Endothelial cell of umbilical vein (primary cell): ENCODE measurements around the gene PDCD6IP. TPM values are rescaled to one million over a fixed set of nuclear protein-coding genes. Genes with fewer than 3 reads are reported as not detected.

Experiments
- BruUV-seq: library from RNA; stranded (reverse); fragments of 400-500 nt; replicated peaks from 2 replicates; lab custom pipeline; 2021; lab: Mats Ljungman, UMichigan
- CTCF ChIA-PET: fragments of 300-600, 350-600 bp; sonication (Branson Sonifier 250); formaldehyde crosslinking; loops from one replicate; lab custom pipeline; 2021; ENCODE audit warnings: antibody characterized with exemption, inconsistent platforms; lab: Charles Lee
- POLR2A ChIA-PET: fragments of 300-600, 350-600 bp; sonication (Branson Sonifier 250); formaldehyde crosslinking; loops from one replicate; lab custom pipeline; 2021; ENCODE audit warnings: antibody characterized with exemption, inconsistent platforms; lab: Charles Lee
- DNase-seq: peaks from one replicate; pipeline ENCODE4 v3.0.0-alpha.2; 2011; ENCODE audit warnings: low read depth, low spot score
- FAIRE-seq: peaks from 2 replicates; lab custom pipeline; 2011; peaks lifted over from hg19 to GRCh38; lab: Jason Lieb, UNC
- H2AFZ ChIP-seq: 2 replicates; pipeline ENCODE4 v1.6.0; 2012; ENCODE audit warnings: low read depth, low read length, control low read depth, inconsistent platforms
- H3K27ac ChIP-seq: 2 replicates; pipeline ENCODE4 v1.5.1; 2011; ENCODE audit warnings: low read depth, mild to moderate bottlenecking, control low read depth, low read length, moderate library complexity; ENCODE audit not compliant: insufficient read depth
- H3K27me3 ChIP-seq, 2 experiments: 2 replicates each; pipeline versions ENCODE4 v1.6.0 to v1.6.1; 2011; ENCODE audit warnings: low read length in 2 of 2, mixed read lengths in 1 of 2; ENCODE audit not compliant: control insufficient read depth in 2 of 2, insufficient read depth in 2 of 2
- H3K36me3 ChIP-seq, 2 experiments: 2 replicates in 1 of 2; 3 replicates in 1 of 2; pipeline ENCODE4 v1.5.1; 2011; ENCODE audit warnings: low read length in 2 of 2, mild to moderate bottlenecking in 1 of 2, moderate library complexity in 1 of 2; ENCODE audit not compliant: control insufficient read depth in 2 of 2, insufficient read depth in 2 of 2; ENCODE audit errors: extremely low read depth in 1 of 2
- H3K4me1 ChIP-seq: 3 replicates; pipeline ENCODE4 v1.5.1; 2011; ENCODE audit warnings: mild to moderate bottlenecking, low read length; ENCODE audit not compliant: control insufficient read depth, insufficient read depth; ENCODE audit errors: extremely low read depth
- H3K4me2 ChIP-seq: 2 replicates; pipeline ENCODE4 v1.6.1; 2011; ENCODE audit warnings: low read length, control low read depth, mixed read lengths; ENCODE audit not compliant: insufficient read depth
- H3K4me3 ChIP-seq, 3 experiments: fragments of 200-600 bp in 1 of 3; sonication (generic), shearing (Covaris generic) in 1 of 3; replicated peaks in 1 of 3; 2 replicates each; pipeline ENCODE4 v1.5.1; 2011 to 2016; ENCODE audit warnings: control low read depth in 3 of 3, low read length in 3 of 3, mild to moderate bottlenecking in 2 of 3, inconsistent platforms in 1 of 3, low read depth in 1 of 3, moderate library complexity in 1 of 3; ENCODE audit not compliant: insufficient read depth in 1 of 3
- H3K79me2 ChIP-seq: 2 replicates; pipeline ENCODE4 v1.6.0; 2012; ENCODE audit warnings: low read length, inconsistent platforms; ENCODE audit not compliant: control insufficient read depth, insufficient read depth
- H3K9ac ChIP-seq: replicated peaks from 2 replicates; pipeline ENCODE3; 2011; ENCODE audit warnings: low read length, control low read depth; ENCODE audit not compliant: insufficient read depth; ENCODE audit errors: extremely low read depth
- H3K9me1 ChIP-seq: replicated peaks from 3 replicates; pipeline ENCODE4 v1.6.0; 2011; ENCODE audit warnings: mild to moderate bottlenecking, low read length; ENCODE audit not compliant: control insufficient read depth, insufficient read depth; ENCODE audit errors: extremely low read depth
- H3K9me3 ChIP-seq: replicated peaks from 2 replicates; pipeline ENCODE4 v1.5.1; 2012; ENCODE audit warnings: low read length, inconsistent platforms; ENCODE audit not compliant: control insufficient read depth, insufficient read depth
- H4K20me1 ChIP-seq: replicated peaks from 2 replicates; pipeline ENCODE3; 2011; ENCODE audit warnings: mild to moderate bottlenecking, low read length; ENCODE audit not compliant: control insufficient read depth, insufficient read depth; ENCODE audit errors: extremely low read depth
- CTCF ChIP-seq, 2 donors: IDR thresholded peaks; 1 replicate in 1 of 2; 2 replicates in 1 of 2; pipeline ENCODE4 v1.5.1; 2011; ENCODE audit warnings: low read length in 2 of 2, mild to moderate bottlenecking in 2 of 2, moderate library complexity in 2 of 2, control low read depth in 1 of 2, inconsistent platforms in 1 of 2, low read depth in 1 of 2; ENCODE audit not compliant: insufficient read depth in 1 of 2; ENCODE audit errors: extremely low read depth in 1 of 2
- EZH2 ChIP-seq: IDR thresholded peaks from 2 replicates; pipeline ENCODE4 v1.6.1; 2012; ENCODE audit warnings: borderline replicate concordance, low read depth, mild to moderate bottlenecking, moderate library complexity, low read length, inconsistent platforms; ENCODE audit not compliant: severe bottlenecking
- FOS ChIP-seq: IDR thresholded peaks from 2 replicates; pipeline ENCODE4 v1.6.1; 2011; ENCODE audit warnings: mild to moderate bottlenecking, low read length, moderate library complexity, borderline replicate concordance; ENCODE audit not compliant: insufficient read depth
- GATA2 ChIP-seq: IDR thresholded peaks from 2 replicates; pipeline ENCODE4 v1.7.0; 2011; ENCODE audit warnings: low read depth, mild to moderate bottlenecking, moderate library complexity, mixed read lengths, low read length; ENCODE audit not compliant: insufficient read length, insufficient read depth
- JUN ChIP-seq: IDR thresholded peaks from 2 replicates; pipeline ENCODE4 v1.6.1; 2011; ENCODE audit warnings: borderline replicate concordance, low read depth; ENCODE audit not compliant: insufficient read length, insufficient read depth
- MAX ChIP-seq: IDR thresholded peaks from 2 replicates; pipeline ENCODE4 v1.6.1; 2011; ENCODE audit not compliant: insufficient read depth, insufficient read length
- MYC ChIP-seq: IDR thresholded peaks from one replicate; pipeline ENCODE4 v1.6.1; 2011; ENCODE audit warnings: mild to moderate bottlenecking, low read depth, low read length
- POLR2A ChIP-seq: IDR thresholded peaks from 2 replicates; pipeline ENCODE4 v1.6.1; 2012; ENCODE audit warnings: low read depth, mild to moderate bottlenecking, control low read depth, low read length
- POLR2AphosphoS5 ChIP-seq: IDR thresholded peaks from 2 replicates; pipeline ENCODE4 v1.6.1; 2012; ENCODE audit warnings: low read depth, mild to moderate bottlenecking, control low read depth, low read length, moderate library complexity; ENCODE audit not compliant: insufficient read depth
- dilution Hi-C: fragments of 300-500 bp; cut with MboI; formaldehyde crosslinking; loops from one replicate; pipeline ENCODE4 v1.15.0; 2019; ENCODE audit warnings: low sequenced_read_pairs; ENCODE audit not compliant: extremely low pct_ligation_motif_present
- intact Hi-C: fragments of 100-400 bp; cut with micrococcal nuclease; formaldehyde crosslinking; loops from one replicate; pipeline ENCODE4 v1.10.0; 2022
- polyA plus RNA-seq, 4 experiments: library from polyadenylated mRNA; depleted of rRNA in 3 of 4; stranded (reverse) in 3 of 4; unstranded in 1 of 4; fragments of >200 nt; gene quantifications; 2 replicates each; pipeline versions ENCODE4 v1.2.1 to v1.2.3, GENCODE V29; 2011 to 2012; ENCODE audit warnings: missing spikeins in 1 of 4
- total RNA-seq: library from RNA; stranded (reverse); gene quantifications from 2 replicates; pipeline ENCODE4 v1.2.3, GENCODE V29; 2021

The PDCD6IP gene
- total and polyA plus RNA-seq, 2 donors (not counting 3 experiments of a cell fraction or from before 2014, with no cell fraction given), result 106 to 265 TPM

GRCh38 chr3:33909547-33909946, 111.1 kb downstream of the PDCD6IP start:
- Histone ChIP-seq H3K27me3 (no peaks in the 10 kb centered on the region), H2AFZ (no peak overlapping the region), H3K4me2 (no peak overlapping the region), H3K36me3 (no peaks in the 10 kb centered on the region), H3K9me1 (no peaks in the 10 kb centered on the region), H3K9ac (no peak overlapping the region), H3K9me3 (no peaks in the 10 kb centered on the region), H4K20me1 (no peaks in the 10 kb centered on the region), H3K79me2 (no peaks in the 10 kb centered on the region), H3K4me3 (no peak overlapping the region), H3K27ac (no peak overlapping the region), H3K4me1 (no peaks in the 10 kb centered on the region)
- BruUV-seq, result no TSS peak
- no peak for FAIRE-seq
- TF ChIP-seq MYC, result no peak
- no peak for TF ChIP-seq FOS
- no peak for TF ChIP-seq POLR2A
- no peak for TF ChIP-seq MAX
- no peak for TF ChIP-seq GATA2
- no peak for TF ChIP-seq EZH2
- TF ChIP-seq CTCF (IDR thresholded peaks at IDR 0.05; ENCODE audit: extremely low read depth in 1 of 2, insufficient read depth in 1 of 2, low read depth in 1 of 2, low read length in 2 of 2), result no peak
- no peak for TF ChIP-seq JUN
- TF ChIP-seq POLR2AphosphoS5, result no peak
- intact Hi-C loops (no loop called here), dilution Hi-C loops (no loop called here)
- POLR2A ChIA-PET, result no interaction called here
- no peak for DNase-seq
- CTCF ChIA-PET, result interaction anchor here (1.3 kb wide), 1 partner anchor 26 kb away, joined by 4 read pairs; no protein-coding TSS in a partner anchor
